GM12874 (cell line): ENCODE results near the gene HAP1.

Experiments
- TF ChIP-seq, protein P1 (sequence below): IDR thresholded peaks from 2 replicates; pipeline ENCODE4 v1.5.1; 2011; ENCODE audit warnings: low read depth, mild to moderate bottlenecking, control low read depth, low read length, moderate library complexity; ENCODE audit not compliant: insufficient read depth

The HAP1 gene

DNA sequence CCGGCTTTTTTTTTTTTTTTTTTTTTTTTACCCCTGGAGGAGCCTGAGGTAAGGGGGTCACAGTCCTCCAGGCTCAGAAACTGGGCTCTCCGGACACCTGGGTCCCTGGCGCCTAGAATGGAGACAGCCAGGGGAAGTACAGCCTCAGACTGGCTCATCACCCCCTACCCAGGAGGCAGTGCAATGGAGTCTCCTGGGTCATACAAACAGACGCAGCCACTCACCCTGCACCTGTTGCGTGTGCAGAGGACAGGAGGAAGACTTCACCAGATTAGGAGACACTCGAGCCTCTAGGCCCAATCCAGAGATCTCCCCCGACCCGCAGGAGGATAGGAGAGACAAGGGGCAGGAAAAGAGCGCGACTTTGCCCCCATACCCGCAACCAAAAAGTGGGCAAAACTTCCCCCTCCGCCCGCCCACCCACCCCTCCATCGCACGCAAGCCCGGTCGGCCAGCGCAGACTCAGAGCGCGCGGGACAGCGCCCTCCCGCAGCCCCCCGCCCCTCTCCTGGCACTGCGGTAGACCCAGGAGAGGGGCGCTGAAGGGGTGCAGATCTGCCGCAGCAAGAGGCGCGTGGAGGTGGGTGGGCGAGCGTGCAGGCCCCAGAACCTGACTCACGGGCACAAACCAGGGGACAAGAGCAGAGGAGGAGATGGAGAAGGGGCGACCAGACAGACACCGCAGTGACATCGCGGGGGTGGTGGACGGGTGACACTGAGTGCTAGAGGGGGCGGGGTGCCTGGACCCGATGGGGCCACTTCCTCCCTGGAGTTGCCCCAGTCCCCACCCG, 900 bp downstream of the HAP1 start:
- TF ChIP-seq, protein P1, sequence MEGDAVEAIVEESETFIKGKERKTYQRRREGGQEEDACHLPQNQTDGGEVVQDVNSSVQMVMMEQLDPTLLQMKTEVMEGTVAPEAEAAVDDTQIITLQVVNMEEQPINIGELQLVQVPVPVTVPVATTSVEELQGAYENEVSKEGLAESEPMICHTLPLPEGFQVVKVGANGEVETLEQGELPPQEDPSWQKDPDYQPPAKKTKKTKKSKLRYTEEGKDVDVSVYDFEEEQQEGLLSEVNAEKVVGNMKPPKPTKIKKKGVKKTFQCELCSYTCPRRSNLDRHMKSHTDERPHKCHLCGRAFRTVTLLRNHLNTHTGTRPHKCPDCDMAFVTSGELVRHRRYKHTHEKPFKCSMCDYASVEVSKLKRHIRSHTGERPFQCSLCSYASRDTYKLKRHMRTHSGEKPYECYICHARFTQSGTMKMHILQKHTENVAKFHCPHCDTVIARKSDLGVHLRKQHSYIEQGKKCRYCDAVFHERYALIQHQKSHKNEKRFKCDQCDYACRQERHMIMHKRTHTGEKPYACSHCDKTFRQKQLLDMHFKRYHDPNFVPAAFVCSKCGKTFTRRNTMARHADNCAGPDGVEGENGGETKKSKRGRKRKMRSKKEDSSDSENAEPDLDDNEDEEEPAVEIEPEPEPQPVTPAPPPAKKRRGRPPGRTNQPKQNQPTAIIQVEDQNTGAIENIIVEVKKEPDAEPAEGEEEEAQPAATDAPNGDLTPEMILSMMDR = no peak

DNA sequence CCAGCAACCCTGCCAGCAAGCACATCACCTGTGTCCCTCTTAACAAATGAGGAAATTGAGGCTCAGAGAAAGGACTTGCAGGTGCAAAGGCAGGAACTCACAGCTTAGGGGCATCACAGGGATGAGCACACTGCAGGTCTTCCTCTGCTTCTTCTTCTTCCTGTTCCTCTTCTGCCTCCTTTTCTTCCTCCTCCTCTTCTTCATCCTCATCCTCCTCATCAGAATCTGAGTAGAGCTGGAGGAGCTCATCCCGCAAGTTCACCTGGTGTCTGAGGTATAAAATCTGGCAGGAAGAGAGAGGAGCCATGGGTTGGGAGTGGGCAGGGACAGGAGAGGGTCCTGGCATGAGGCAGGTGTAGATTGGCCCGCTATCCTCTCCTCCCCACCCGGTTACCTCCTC, 2.6 kb downstream of the HAP1 start:
- TF ChIP-seq, protein P1 = no peak

DNA sequence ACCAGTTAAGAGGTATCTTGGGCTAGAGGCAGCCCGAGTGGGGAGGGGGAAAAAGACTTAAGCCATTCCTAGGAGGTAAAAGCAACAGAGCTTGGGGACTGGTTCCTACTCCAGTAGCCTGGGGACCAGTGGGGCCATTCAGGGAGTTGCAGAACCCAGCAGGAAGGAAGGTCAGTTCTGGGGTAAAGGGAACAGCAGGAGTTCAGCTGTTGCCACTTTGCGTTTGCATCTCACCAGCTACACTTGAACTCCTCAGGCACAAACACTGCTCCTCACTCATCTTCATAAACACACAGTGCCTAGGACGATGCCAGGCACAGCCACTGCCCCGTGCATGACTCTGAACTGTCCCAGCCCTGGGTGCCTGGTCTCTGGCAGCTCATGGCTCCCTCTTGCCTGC, 4.0 kb downstream of the HAP1 start:
- TF ChIP-seq, protein P1 = no peak

DNA sequence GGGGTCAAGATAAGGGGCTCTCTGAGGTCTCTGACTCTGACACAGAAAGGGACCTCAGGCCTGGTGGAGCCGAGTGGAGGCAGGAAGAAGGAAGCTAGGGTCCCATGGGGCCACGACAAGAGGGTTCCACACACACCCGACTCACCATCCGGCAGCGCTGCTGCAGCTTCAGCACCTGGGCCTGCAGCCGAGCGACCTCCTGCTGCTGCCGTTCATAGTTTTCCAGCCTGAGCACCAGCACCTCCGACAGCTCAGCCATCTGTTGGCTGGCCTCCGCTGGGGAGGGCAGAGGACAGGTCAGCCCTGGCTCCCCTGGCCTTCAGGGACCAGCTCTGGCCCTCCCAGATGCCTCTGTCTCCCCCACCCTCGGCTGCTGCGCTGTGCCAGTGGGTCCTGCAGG, 6.4 kb downstream of the HAP1 start:
- TF ChIP-seq, protein P1 = no peak

DNA sequence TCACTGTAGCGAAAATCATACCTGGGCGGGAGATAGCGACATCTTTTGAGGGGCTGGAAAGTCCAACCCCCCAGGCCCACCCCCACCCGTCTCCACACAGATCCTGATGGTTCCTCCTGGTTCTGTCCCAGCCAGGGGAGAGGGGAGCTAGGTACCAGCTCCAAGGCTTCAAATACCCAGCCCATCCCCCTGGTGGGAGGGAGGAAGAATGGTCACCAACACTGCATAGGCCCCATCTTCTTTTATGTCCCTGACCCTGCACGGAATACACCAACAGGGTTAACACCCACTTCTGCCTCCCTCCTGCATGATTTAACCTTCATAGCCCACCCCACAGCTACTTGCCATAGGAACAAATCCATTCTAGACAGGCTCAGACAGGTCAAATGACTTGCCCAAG, 9.3 kb downstream of the HAP1 start:
- TF ChIP-seq, protein P1 = no peak

DNA sequence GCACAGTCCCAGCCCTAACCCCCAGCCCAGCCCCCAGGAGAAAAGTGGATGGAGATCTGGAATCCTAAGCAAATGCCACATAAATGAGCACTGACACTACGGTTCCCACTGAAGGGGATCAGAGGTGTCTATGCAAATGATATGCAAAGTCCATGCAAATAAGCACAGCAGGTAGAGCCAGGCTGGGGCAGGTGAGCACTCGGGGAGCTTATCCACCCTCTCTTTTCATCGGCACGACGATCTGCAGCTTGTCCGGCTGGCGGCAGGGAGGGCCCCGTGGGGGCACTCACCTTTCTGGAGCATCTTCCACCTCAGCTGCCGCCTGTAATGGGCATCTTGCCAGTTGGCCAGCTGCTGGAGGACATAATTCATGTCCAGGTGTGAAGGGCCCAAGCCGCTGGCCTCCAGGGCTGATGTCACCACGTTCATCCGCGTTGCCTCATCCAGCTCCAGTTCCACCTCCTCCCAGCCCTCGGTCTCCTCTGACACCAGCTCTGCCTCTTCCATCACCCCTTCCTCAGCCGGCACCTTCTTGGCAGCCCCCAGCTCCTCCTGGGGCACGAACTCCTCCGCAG, 9.9 kb downstream of the HAP1 start:
- TF ChIP-seq, protein P1 = no peak

DNA sequence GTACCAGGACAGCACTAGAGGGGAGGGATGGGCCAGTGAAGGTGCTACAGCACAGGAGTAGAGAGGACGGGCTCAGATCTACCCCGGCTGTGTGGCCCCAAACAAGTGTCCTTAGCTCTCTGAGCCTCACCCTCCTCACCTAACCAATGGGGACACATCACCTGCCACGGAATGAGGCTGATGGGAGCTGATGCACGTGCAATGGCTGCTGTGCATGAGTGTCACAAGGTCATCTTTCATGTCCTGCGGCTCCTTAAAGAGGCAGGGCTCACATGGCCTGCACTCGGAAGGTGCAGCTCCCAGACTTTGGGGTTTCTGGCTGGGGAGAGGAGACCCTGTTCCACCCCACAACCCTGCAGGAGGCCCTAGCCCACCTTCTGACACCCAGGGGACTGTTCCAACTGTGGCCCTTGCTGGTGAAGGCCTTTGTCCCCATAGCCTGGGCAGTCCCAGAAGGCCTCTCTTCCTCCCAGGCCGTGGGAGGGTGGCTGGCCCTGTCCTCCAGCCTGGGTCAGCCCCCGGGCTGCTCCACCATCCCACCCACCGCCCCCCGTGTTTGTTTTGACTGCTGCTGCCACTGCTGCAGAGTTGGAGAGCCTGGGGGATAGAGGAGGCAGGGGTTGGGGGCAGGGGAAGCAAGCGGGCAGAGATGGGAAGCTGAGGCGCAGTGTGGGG, 10.5 kb downstream of the HAP1 start:
- TF ChIP-seq, protein P1 = no peak
